Neural crest cell (in vitro differentiated cells): ENCODE data around the gene WSB2. TPM values are rescaled to one million over a fixed set of nuclear protein-coding genes. Genes with fewer than 3 reads are reported as not detected.
"Not testable (repeated sequence)": the region's sequence is repeated elsewhere in the genome, so short reads cannot be mapped to it uniquely, and the experiment has no call there.

Experiments used
- DNase-seq: peaks from one replicate; pipeline ENCODE4 v3.0.0; 2021; ENCODE audit warnings: low read depth, mixed read lengths, low spot score
- H3K27ac Mint-ChIP-seq: one replicate; pipeline ENCODE4 v1.8.0; 2021; ENCODE audit warnings: mild to moderate bottlenecking, mixed read lengths; ENCODE audit not compliant: unreplicated experiment
- H3K27me3 Mint-ChIP-seq: 2 replicates; pipeline ENCODE4 v1.8.0; 2021; ENCODE audit warnings: low read depth, mild to moderate bottlenecking, mixed read lengths
- H3K36me3 Mint-ChIP-seq: 2 replicates; pipeline ENCODE4 v1.8.0; 2021; ENCODE audit warnings: low read depth, mild to moderate bottlenecking, mixed read lengths
- H3K4me1 Mint-ChIP-seq: 2 replicates; pipeline ENCODE4 v1.8.0; 2021; ENCODE audit warnings: mixed read lengths
- H3K4me3 Mint-ChIP-seq: one replicate; pipeline ENCODE4 v1.8.0; 2021; ENCODE audit warnings: mild to moderate bottlenecking, mixed read lengths
- H3K9me3 Mint-ChIP-seq: 2 replicates; pipeline ENCODE4 v1.8.0; 2021; ENCODE audit warnings: mixed read lengths
- CTCF ChIP-seq: fragments of 200-600 bp; sonication (generic); conservative IDR thresholded peaks from 2 replicates; pipeline ENCODE4 v1.5.0; 2021; ENCODE audit warnings: antibody characterized with exemption, mild to moderate bottlenecking
- total RNA-seq: library from RNA; stranded (reverse); gene quantifications from 2 replicates; pipeline ENCODE4 v1.2.1, GENCODE V29; 2021

The WSB2 gene
- total RNA-seq, 1 donor from 2014 or later, result 78.6 TPM

- Mint-ChIP-seq H3K27ac (no peak overlapping the region), H3K4me3 (peak overlapping the region; percentile 48), H3K4me1 (peaks cover 13% of the 10 kb centered on the region), H3K36me3 (no peaks in the 10 kb centered on the region), H3K27me3 (peaks cover 2% of the 10 kb centered on the region), H3K9me3 (no peaks in the 10 kb centered on the region)
- DNase-seq, result no peak
- TF ChIP-seq CTCF, result no peak
Observed at GRCh38 chr12:118098401-118098800, 37.4 kb upstream of the WSB2 start.

GRCh38 chr12:118094039-118094438, 33.1 kb upstream of the WSB2 start:
- H3K36me3 Mint-ChIP-seq, result peaks cover 3% of the 10 kb centered on the region
- no peak overlapping the region for H3K4me3 Mint-ChIP-seq
- no peak for TF ChIP-seq CTCF
- H3K27ac Mint-ChIP-seq, result no peak overlapping the region
- no peaks in the 10 kb centered on the region for H3K9me3 Mint-ChIP-seq
- no peak for DNase-seq
- no peaks in the 10 kb centered on the region for H3K27me3 Mint-ChIP-seq
- H3K4me1 Mint-ChIP-seq, result peaks cover 5% of the 10 kb centered on the region

GRCh38 chr12:118089782-118090181, 28.8 kb upstream of the WSB2 start:
- no peaks in the 10 kb centered on the region for H3K27me3 Mint-ChIP-seq
- H3K4me1 Mint-ChIP-seq, result no peaks in the 10 kb centered on the region
- H3K4me3 Mint-ChIP-seq, result no peak overlapping the region
- no peak overlapping the region for H3K27ac Mint-ChIP-seq
- no peak for TF ChIP-seq CTCF
- no peak for DNase-seq
- no peaks in the 10 kb centered on the region for H3K9me3 Mint-ChIP-seq
- peaks cover 3% of the 10 kb centered on the region for H3K36me3 Mint-ChIP-seq

GRCh38 chr12:118082161-118082560, 21.2 kb upstream of the WSB2 start:
- Mint-ChIP-seq H3K9me3 (no peaks in the 10 kb centered on the region), H3K27me3 (no peaks in the 10 kb centered on the region), H3K4me1 (no peaks in the 10 kb centered on the region), H3K4me3 (no peak overlapping the region), H3K27ac (no peak overlapping the region), H3K36me3 (peaks cover 9% of the 10 kb centered on the region)
- DNase-seq, result no peak
- no peak for TF ChIP-seq CTCF

- H3K27me3 Mint-ChIP-seq, H3K27ac Mint-ChIP-seq, H3K9me3 Mint-ChIP-seq, H3K4me1 Mint-ChIP-seq, DNase-seq, H3K4me3 Mint-ChIP-seq: not testable (repeated sequence)
- peaks cover 12% of the 10 kb centered on the region for H3K36me3 Mint-ChIP-seq
Observed at GRCh38 chr12:118081521-118081920, 20.5 kb upstream of the WSB2 start.

- TF ChIP-seq CTCF, result no peak
- H3K36me3 Mint-ChIP-seq, result peaks cover 16% of the 10 kb centered on the region
- H3K4me3 Mint-ChIP-seq, result no peak overlapping the region
- DNase-seq, result no peak
- H3K4me1 Mint-ChIP-seq, result no peaks in the 10 kb centered on the region
- no peak overlapping the region for H3K27ac Mint-ChIP-seq
- no peaks in the 10 kb centered on the region for H3K27me3 Mint-ChIP-seq
- H3K9me3 Mint-ChIP-seq, result no peaks in the 10 kb centered on the region
Observed at GRCh38 chr12:118073768-118074167, 12.8 kb upstream of the WSB2 start.
